Umbilical cord (tissue), 2 donors: ENCODE data around the gene WDR7. TPM values are rescaled to one million over a fixed set of nuclear protein-coding genes. Genes with fewer than 3 reads are reported as not detected.

Experiments
- DNase-seq: peaks from one replicate; pipeline ENCODE4 v3.0.0-alpha.2; 2015; ENCODE audit warnings: low spot score
- total RNA-seq: library from RNA; depleted of rRNA; stranded (reverse); fragments of >200 nt; gene quantifications from one replicate; pipeline ENCODE4 v1.2.3, GENCODE V29; 2014; ENCODE audit warnings: low replicate concordance; ENCODE audit not compliant: insufficient read depth

Gene WDR7
- total RNA-seq, 1 donor from 2014 or later = 46.5 TPM

DNA sequence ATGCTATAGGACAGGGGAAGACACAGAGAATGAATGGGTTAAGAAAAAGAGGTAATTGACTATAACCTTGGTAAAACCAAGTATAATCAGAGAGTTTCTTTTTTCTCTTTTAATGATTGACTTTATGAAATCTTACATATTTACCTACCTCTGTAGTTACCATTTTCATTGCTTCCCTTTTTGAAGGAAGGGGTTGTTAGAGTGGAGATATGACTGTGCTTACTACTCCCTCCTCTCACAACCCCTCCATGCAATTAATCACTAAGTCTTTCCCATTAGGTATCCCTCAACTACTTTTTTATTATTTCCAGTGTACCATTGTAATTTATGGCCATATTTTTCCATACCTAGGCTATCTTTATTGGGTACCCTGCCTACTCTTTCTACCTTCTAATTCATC is 71.4 kb downstream of the WDR7 start:
- DNase-seq = no peak

DNA sequence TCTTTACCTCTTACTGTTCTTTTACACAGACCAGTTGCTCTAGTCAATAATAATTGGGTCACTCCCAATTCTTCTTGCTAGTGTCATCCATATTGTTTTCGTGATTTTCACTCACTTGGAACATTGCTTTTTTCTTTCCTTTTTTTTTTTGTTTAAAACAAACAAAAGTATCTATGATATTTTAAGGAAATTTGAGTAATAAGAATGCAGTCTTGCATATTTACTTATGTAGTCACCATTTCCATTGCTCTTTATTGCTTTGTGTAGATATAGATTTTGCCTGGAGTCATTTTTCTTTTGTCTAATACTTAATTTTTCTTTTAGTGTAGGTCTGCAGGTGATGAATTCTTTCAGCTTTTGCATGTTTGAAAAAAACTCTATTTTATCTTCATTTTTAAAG is 71.9 kb downstream of the WDR7 start:
- no peak for DNase-seq

DNA sequence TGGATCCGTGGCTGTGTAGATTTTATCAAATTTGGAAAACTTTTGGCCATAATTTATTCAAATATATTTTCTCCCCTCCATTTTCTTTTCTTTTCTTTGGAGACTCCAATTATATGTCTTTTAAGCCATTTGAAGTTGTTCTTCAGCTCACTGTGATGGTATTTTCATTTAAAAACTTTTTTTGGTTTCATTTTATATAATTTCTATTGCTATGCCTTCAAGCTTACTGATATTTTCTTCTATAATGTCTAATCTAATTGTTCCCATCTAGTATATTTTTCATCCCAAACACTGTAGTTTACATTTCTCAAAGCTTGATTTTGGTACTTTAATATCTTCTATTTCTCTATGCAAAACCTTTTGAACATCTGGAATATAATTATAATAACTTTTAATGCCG is 72.5 kb downstream of the WDR7 start:
- DNase-seq = no peak

DNA sequence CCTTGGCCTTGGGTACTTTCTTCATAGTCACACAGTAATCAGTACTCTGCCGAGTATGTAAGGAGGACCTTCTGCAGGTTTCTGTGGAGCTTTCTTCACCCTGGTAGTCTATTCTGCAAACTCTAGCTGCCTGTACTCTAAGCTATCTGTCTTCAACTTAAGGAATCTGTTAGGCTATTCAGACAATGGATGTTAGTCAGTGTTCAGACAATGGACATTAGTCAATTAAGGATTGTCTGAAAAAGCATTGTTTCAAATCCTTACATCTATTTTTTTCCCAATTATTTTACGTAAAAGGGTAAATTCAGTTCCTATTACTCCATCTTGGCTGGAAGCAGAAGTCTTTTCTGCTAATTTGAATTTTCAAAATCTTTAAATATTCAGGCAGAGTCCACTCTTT is 75.7 kb downstream of the WDR7 start:
- no peak for DNase-seq

DNA sequence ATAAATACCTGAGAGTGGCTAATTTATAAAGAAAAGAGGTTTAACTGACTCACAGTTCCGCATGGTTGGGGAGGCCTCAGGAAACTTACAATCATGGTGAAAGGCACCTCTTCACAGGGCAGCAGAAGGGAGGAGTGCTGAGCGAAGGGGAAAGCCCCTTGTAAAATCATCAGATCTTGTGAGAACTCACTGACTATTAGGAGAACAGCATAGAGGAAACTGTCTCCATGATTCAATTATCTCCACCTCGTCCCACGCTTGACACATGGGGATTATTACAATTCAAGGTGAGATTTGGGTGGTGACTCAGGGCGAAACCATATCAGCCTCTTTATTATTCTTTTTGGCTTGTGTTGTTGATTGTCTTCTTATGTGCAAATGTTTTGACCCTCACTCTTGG is 76.2 kb downstream of the WDR7 start:
- DNase-seq = no peak

DNA sequence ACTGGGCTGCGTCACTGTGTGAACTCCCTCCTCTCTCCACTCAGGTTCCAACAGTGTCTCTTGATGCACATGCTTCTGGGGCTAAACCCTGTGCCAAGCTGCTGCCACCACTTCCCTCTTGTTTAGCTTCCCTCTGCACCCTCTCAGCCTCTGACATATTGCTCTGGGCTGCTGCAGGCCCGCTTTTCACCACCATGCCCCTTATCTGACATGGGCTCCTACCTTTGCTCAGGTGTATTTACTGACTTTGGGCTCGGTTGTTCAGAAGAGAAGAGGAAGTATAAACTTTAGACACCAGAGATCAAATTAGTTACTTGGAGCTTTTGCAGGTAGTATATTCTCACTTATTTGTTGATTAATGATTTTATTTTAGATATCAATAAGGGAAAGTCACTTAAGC is 77.6 kb downstream of the WDR7 start:
- no peak for DNase-seq

DNA sequence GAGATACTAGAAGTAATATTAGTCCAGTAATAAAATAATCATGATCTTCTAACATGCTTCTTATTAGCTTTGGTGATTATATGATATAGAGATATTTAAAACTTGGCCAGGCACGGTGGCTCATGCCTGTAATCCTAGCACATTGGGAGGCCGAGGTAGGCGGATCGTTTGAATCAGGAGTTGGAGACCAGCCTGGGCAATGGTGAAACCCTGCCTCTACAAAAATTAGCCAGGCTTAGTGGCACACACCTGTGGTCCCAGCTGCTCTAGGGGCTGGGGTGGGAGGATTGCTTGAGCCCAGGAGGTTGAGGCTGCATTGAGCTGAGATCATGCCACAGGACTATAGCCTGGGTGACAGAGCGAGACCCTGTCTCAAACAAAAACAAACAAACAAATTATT is 87.0 kb downstream of the WDR7 start:
- no peak for DNase-seq

DNA sequence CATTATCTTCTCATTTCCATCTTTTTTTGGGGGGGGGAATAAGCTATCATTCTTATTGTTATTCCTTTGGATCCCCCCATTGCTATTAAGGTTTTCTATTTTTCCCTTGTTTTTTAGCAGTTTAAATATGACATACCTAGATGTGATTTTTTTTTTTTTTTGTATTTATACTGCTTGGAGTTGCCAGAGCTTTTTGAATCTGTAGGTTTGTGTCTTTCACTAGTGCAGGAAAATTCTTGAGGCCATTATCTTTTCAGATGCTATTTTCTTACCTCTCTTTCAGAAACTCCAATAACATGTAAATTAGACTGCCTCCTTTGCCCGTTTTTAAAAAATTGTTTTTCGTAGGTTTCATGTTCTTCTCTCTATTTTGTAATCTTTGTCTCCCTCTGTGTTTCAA is 88.6 kb downstream of the WDR7 start:
- no peak for DNase-seq

DNA sequence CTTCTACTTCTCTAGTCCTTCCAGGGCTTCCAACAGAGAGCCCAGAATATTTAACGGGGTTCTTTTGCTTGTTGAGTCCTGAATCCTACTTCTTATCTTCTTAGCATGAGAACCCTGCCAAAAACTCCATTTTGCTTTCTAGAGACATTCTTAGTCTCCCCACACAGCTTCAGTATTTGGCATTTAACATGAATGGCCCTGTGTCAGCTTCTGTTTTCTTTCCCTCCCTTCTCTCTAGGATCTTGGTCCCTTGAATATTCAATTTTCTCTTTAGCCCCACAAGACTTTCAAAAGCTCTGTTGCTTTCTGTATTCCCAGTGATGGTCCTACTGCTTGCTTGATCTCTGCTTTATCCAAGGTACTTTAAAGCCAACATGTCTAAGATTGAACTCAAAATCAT is 89.5 kb downstream of the WDR7 start:
- no peak for DNase-seq

DNA sequence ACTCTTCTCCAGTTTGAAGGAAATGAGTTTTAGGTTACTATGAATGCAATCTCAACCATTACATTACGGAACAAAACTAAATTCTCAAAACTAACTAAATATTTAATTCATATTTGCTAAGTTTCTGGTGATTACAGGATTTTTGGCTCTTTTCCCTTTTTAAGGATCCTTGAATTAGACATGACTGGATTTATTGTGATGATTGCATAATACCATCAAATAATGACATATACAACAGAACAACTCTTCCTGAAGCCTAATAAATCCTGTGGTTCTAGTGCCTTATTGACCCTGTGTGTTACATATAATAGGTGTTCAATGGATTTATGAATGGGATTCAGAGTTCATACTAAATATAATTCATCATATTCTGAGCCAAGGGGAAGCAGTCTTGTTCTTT is 90.5 kb downstream of the WDR7 start:
- no peak for DNase-seq

DNA sequence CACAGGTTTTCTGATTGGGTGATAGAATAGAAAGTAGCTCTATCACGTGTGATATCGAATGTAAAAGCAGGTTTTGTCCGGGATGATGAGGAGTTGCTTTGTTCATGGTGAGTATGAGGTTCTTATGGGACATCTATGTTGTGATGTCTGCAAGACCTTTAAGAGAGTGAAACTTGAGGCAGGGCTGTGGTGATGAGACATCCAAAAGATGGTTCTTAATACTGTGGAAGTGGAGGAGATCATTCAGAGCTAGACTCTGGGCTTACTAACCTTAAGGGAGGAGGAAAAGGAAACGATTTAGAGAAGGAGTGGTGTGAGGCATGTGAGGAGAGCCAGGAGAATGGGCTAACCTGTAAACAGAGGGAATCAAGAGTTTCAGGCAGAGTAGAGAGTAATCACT is 92.0 kb downstream of the WDR7 start:
- DNase-seq = no peak

DNA sequence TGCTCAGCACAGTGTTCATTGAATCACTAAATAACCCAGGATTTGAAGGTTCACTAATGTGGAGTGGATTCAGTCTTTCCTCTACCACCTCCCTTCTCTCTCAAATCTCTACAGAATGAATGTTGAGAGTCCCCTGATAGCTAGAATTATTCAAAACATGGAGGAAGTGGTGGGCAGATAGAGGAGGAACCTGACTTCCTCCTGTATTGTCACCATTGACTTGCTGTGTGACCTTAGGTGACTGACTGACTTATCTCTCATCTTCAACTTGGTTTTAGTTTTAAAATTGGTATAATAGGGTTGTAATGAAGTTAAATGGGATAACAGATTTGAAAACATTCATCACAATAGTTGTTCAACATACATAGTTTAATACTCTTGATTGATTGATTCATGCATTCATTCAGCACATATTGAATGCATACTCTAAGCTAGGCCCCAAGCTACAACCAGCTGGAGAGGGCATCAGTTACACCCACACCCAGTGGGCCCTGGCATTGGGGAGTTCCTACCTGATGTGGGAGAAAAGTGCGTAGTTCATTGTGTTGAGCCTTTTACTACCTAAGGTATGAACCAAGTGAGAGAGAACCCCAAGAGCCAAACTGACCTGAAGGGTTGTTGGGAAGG is 96.0 kb downstream of the WDR7 start:
- no peak for DNase-seq

DNA sequence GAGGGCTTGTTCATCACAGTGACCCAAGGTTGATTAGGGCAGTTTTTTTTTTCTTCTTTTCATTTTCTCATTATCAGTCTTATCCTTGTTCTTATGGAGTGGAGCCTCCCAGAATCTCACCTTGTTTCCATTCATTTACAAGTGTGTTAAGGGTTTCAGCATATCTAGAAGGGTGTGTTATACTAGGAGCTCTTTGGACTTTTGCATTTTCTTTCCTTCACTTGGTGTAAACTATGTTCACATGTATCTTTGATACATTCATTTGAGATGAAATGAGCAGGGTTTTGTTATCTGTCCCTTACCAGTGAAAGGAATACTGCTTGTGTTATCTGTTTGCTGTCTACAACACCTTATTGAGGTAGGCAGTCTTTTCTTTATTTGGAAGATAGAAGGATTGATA is 96.7 kb downstream of the WDR7 start:
- DNase-seq = no peak

DNA sequence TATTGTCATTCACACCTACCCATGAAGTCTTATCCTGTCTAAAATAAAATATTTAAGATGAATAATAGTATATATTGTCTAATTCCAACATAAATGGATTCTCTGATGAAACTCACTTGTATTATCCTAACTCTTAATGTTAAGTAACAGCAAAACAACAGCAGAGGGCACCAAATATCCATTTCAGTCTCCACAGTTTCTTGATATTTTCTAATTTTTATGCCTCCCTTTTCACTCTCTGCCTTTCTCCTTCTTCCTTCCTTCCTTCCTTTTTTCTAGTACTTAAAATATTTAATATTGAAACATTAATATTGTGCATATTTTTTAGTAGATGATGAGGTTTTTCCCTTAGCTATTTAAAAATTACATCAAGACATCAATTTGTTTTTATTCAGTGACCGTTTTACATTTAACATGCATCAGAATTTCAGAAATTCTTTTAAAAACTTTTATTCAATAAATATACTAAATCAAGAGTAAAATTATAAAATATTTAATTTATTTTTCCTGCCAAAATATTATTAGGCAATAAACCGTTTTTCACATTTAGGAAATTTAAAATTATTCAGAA is 97.6 kb downstream of the WDR7 start:
- peak; percentile 22 for DNase-seq

DNA sequence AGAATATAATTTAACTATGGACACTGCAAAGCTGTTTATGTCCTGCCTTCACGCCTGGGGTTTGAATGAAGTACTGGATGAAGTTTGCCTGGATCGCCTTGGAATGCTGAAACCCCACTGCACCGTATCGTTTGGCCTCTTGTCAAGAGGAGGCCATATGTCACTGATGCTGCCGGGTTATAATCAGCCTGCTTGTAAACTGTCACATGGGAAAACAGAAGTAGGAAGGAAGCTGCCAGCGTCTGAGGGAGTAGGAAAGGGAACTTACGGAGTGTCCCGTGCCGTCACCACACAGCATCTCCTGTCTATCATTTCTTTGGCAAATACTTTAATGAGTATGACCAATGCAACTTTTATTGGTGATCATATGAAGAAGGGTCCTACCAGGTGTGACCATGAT is 105.8 kb downstream of the WDR7 start:
- DNase-seq = peak; percentile 10

DNA sequence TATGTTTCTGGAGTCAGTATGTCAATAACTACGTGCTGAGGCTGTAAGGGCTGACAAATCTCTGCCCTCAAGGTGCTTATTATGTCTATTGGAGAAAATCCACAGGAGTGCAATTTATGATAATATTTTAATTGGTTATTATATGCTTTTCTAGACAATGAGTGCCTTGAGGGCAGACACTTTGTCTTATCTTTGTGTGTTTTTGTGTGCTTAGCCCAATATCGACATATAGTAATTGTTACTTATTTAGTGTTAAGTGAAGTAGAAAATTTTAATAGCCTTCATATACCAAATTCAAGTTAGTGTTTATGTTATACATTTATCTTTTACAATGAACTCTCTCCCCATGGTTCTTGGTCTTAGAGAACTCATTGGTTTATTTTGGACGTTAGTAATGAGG is 118.9 kb downstream of the WDR7 start:
- no peak for DNase-seq

DNA sequence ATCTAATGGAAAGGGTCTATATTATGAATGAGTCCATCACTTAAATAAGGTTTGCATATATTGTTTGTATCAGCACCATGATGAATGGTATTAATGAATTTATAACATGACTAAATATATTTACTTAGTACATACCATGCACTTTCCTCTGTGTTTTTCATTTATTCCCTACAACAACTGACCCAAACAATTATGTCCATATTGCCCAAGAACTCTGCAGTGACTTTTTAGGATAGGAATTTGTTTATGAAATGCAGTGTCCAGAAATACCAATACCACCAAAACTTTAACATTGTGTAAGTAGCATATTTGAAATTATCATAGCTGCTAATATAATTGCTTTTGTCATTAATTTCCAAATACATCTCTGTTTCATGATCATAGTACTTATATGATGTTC is 119.7 kb downstream of the WDR7 start:
- DNase-seq = no peak

DNA sequence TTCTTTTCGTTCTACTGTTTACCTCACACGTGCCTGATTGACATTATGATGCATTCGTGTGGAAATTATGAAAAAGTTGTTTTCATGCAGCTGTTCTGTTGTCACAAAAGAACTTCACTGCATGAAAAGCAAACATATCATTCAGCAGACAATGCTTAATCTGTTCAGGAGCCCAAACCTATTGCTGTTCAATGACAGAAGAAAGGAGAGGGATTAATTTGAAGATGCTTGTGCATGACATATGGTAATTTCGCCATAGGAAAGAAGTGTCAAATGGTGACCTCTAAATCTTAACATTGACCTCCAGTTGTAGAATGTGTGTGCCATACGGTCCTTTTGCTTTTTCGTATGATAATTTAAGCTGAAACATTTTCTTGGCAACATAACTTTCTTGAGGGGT is 124.5 kb downstream of the WDR7 start:
- no peak for DNase-seq

DNA sequence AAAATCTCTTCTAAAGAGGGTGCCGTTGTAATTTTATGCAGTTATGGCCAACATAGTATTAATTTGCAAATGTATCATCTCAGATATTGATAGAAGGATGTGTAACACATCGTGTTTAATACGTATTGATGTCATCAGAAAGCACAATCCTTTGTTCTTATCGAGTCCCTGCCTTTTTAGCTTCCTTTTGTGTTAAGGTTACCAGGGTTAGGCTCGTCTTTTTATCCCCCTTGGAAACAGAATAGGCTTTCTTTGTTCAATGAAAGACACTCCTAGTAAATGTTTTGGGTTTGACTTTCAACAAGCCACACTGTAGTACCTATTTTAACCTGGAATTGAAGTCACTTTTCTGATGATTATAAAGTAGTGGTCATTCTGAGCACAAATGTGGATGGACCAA is 136.2 kb downstream of the WDR7 start:
- DNase-seq = no peak

DNA sequence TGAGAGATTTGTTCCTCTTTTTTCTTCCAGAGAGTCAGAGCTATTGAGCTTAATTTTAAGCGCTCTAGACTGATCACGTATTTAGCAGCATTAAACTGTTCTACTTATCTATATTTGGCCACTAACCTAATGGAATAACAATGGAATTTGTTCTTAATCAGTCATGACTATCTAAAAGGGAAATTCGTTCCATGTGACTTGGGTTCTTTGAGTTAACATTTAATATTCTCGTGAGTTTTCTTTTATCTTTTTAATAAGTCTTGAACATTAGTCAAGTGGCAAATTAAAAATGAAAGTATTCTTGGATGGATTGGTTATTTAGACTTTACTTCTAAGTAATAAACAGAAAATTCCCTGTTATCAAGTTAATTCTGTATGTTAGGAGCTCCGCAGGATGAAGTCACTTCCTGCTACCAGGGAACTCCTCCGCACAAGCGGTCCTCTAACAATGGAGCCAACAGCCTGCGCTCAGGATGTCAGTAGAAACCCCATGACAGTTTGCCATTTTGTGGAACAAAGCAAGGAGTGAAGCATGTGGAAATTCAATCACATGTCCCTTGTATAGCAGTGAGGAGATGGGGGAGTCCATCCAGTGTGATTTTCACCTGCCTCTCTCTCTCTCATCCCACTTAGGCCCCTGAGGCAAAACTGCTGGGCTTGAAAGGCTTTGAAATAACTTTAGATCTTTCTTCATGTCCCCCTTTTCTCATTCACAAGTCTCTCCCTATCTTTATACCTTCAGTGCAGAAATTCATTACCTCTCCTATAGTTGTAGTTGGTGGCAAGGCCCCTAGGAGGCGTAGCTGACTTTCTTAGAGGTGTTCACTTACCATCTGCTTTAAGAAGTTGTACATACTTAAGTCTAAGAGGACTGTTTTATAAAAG is 138.1 kb downstream of the WDR7 start:
- peak; percentile 9 for DNase-seq

DNA sequence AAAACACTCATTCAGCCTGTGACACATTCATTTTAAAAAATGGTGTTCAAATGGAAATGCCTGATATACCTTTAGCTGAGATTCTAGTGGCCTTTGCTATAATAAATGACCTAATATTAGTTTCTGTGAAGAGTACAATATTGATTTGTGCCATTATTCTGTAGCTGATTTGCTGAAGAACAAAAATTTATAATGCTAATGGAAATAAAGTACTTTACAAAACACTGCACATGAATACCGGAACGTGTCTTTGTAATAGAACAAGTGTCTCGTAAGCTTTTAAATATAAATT is 138.7 kb downstream of the WDR7 start:
- no peak for DNase-seq

DNA sequence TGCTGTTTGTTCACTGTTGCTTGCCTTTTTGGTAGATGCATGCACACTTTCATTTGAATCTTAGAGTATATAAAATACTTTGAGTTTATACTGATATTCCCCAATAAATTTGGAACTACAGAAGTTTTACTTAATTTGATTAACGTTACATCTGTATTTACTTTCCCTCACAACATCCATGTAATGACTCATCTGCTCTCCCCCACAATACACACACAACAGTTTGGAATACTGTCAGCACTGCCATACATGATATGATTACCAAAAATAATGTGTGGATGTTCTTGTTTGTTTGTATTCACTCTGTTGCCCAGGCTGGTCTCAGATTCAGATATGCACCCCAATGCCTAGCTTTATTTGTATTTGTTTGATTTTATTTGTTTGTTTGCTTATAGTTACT is 144.2 kb downstream of the WDR7 start:
- no peak for DNase-seq

DNA sequence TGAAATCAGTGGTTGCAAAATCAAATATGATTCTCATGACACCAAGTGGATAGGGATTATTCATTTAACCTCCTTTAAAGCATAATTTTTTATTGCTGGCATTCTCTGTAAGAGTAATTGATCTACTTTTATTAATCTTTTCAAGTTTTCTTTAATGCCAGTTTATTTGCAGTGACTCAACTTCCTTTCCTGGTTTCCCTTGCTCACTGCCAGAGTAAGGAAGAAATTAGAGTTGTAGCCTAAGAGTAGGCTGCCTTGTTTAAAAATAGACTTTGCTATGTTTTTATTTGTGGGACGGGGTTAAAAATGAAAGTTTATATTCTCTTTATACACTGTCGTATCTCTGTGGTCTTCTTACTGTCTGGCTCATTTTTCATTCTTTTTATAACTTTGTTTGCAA is 148.6 kb downstream of the WDR7 start:
- no peak for DNase-seq
